Esophagus (tissue), 2 donors: ENCODE measurements around the gene MOGAT1. TPM values are rescaled to one million over a fixed set of nuclear protein-coding genes. Genes with fewer than 3 reads are reported as not detected.
"Not testable (repeated sequence)": the region's sequence is repeated elsewhere in the genome, so short reads cannot be mapped to it uniquely, and the experiment has no call there.

Experiments
- H3K27ac ChIP-seq, 2 donors: one replicate each; pipeline ENCODE4 v1.5.1; 2013; ENCODE audit warnings: low read depth in 2 of 2, mild to moderate bottlenecking in 2 of 2, inconsistent platforms in 1 of 2, low read length in 1 of 2, moderate library complexity in 1 of 2
- H3K27me3 ChIP-seq, 2 donors: one replicate each; pipeline ENCODE4 v1.6.1; 2013; ENCODE audit warnings: low read length in 2 of 2, control low read depth in 1 of 2, mild to moderate bottlenecking in 1 of 2; ENCODE audit not compliant: insufficient read depth in 2 of 2, control insufficient read depth in 1 of 2
- H3K36me3 ChIP-seq, 2 donors: one replicate each; pipeline ENCODE4 v1.6.1; 2013; ENCODE audit warnings: low read length in 1 of 2; ENCODE audit not compliant: control insufficient read depth in 2 of 2, insufficient read depth in 2 of 2
- H3K4me1 ChIP-seq, 2 donors: one replicate each; pipeline ENCODE4 v1.6.1; 2013; ENCODE audit warnings: low read length in 1 of 2; ENCODE audit not compliant: control insufficient read depth in 2 of 2, insufficient read depth in 2 of 2
- H3K4me3 ChIP-seq, 2 donors: one replicate each; pipeline ENCODE4 v1.5.1; 2013; ENCODE audit warnings: low read length in 2 of 2, mild to moderate bottlenecking in 2 of 2, low read depth in 1 of 2, moderate library complexity in 1 of 2
- H3K9me3 ChIP-seq, 2 donors: one replicate each; pipeline ENCODE4 v1.6.1; 2013; ENCODE audit warnings: mild to moderate bottlenecking in 2 of 2, low read depth in 1 of 2, low read length in 1 of 2, moderate library complexity in 1 of 2; ENCODE audit not compliant: control insufficient read depth in 2 of 2, insufficient read depth in 1 of 2
- WGBS, 2 donors: extraction: QIAGEN DNeasy Blood & Tissue Kit; methylation state at CpG; one replicate each; pipeline ENCODE4 v1.1.7; 2013; 5-methylcytosine and 5-hydroxymethylcytosine counted together
- polyA plus RNA-seq, 2 donors: library from polyadenylated mRNA; stranded (reverse); fragments of 200-250 nt; gene quantifications; one replicate each; pipeline ENCODE4 v1.2.3, GENCODE V29; 2013
- donor health status: healthy with polysubstance abuse.
- donor health status: Bipolar disorder and iron deficiency.

The MOGAT1 gene
- polyA plus RNA-seq, 2 donors: 0.05 TPM; not detected in 1

DNA sequence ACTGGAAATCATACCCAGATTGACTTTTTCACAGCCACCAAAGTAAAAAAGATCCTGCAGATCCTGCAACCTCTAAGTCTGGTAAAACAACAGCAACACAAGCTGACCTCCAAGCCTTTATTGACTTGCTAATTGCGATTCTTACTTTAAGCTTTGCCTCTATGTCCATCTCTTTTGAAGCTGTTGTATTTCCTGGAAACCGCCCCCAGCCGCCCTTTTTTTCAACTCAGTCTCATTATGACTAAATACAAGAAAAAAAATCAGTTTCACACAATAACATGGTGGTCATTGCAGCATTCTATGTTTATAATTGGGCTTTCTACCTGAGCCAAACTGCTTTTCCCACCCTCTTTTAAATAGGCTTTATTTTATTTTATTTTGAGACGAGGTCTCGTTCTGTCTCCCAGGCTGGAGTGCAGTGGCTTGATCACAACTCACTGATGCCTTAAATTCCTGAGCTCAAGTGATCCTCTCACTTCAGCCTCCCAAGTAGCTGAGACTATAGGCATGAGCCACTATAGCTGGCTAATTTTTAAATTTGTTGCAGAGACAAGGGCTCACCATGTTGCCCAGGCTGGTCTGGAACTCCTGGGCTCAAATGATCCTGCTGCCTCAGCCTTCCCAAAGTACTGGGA lies 76.2 kb downstream of the MOGAT1 start:
- no peaks in the 10 kb centered on the region for H3K9me3 ChIP-seq
- H3K27ac ChIP-seq: no peak overlapping the region
- H3K36me3 ChIP-seq: no peaks in the 10 kb centered on the region
- H3K27me3 ChIP-seq: no peaks in the 10 kb centered on the region
- H3K4me3 ChIP-seq: no peak overlapping the region
- 73 to 78% methylated on average over 5 of the region's 5 CpGs for WGBS, 2 donors
- H3K4me1 ChIP-seq: no peaks in the 10 kb centered on the region

DNA sequence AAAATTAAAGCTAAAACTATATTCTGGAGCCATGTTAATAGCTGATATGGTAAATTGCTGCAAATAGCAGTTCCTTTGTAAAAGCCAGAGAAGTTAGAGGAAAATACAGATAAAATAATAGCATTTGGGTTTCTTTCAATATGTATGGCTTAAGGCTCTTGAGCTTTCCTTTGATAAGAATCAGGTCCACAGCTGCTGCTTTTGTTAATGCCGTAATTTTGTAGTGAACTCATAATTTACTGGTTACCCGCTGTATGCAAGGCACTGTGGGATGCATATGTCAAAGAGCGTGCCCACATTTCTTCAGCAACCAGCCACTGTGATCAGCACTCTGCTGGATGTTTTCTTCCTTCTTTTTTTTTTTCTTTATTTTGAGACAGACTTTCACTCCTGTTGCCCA lies 79.1 kb downstream of the MOGAT1 start:
- Histone ChIP-seq H3K27me3 (no peaks in the 10 kb centered on the region), H3K27ac (no peak overlapping the region), H3K9me3 (no peaks in the 10 kb centered on the region), H3K36me3 (no peaks in the 10 kb centered on the region), H3K4me1 (no peaks in the 10 kb centered on the region), H3K4me3 (no peak overlapping the region)
- 93 to 94% methylated on average over 3 of the region's 3 CpGs for WGBS, 2 donors

- H3K27ac ChIP-seq: no peak overlapping the region
- H3K36me3 ChIP-seq: no peaks in the 10 kb centered on the region
- WGBS, 2 donors: 89 to 90% methylated on average over 7 of the region's 7 CpGs
- H3K4me3 ChIP-seq: no peak overlapping the region
- no peaks in the 10 kb centered on the region for H3K4me1 ChIP-seq
- no peaks in the 10 kb centered on the region for H3K9me3 ChIP-seq
- H3K27me3 ChIP-seq: no peaks in the 10 kb centered on the region
Observed at GRCh38 chr2:222751238-222751637, 79.8 kb downstream of the MOGAT1 start.

DNA sequence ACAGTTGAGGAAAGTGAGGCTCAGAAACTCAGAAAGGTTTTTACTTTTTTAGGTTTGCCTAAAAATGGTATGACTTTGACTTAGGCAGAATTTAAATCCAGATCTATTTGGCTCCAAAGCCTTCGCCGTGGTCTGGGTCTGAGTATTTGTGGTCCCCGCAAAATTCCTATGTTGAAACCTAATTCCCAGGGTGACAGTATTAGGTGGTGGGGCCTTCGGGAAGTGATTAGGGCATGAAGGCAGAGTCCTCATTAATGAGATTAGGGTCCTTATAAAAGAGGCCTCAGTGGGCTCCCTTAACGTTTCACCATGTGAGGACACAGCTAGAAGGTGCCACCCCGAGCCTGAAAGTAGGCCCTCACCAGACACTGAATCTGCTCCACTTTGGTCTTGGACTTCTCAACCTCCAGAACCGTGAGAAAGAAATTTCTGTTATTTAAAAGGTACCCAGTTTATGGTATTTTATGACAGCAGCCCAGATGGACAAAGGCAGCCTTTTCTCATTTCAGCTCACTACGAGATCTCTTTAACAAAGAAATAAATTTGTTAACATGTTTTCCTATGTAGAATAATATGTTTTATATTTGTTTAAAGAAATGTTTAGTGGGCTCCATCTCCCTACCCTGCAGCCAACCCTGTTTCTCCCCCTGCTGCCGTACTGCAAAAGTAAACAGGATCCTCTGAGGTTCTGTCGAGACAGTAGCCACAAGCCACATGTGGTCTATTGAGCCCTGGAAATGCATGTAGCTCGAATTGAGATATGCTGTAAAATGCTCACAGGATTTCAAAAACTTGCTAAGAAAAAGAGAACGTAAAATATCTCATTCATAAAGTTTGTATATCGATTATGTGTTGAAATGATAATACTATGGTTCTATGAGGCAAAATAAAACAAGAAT lies 80.6 kb downstream of the MOGAT1 start:
- Histone ChIP-seq H3K9me3 (no peaks in the 10 kb centered on the region), H3K4me3 (no peak overlapping the region), H3K4me1 (no peaks in the 10 kb centered on the region), H3K27ac (no peak overlapping the region), H3K27me3 (no peaks in the 10 kb centered on the region), H3K36me3 (no peaks in the 10 kb centered on the region)
- 82 to 83% methylated on average over 13 of the region's 13 CpGs for WGBS, 2 donors

DNA sequence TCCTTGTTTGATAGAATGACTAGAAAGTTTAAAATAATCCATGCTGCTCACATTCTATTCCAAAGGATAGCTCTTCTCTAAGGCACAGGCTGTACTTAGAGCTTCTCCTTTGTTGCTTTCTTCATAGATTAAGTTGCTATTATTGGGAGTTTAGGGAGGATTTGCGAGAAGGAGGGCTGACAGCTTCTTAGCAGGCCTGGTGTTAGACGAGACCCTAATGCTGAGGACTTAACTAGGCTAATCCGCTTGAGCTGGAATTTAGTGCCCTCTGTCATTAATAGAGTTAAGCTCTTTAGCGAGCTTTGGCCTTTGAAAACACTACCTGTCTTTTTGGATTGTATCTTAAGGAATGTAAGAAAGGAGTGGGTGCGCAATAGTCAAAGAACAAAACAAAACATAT lies 81.3 kb downstream of the MOGAT1 start:
- Histone ChIP-seq H3K4me1 (no peaks in the 10 kb centered on the region), H3K36me3 (no peaks in the 10 kb centered on the region), H3K27ac (no peak overlapping the region), H3K27me3 (no peaks in the 10 kb centered on the region), H3K9me3 (no peaks in the 10 kb centered on the region), H3K4me3 (no peak overlapping the region)
- WGBS, 2 donors: 75 to 82% methylated on average over 5 of the region's 5 CpGs

GRCh38 chr2:222753251-222753824 lies 81.9 kb downstream of the MOGAT1 start:
- no peaks in the 10 kb centered on the region for H3K27me3 ChIP-seq
- H3K27ac ChIP-seq: peak overlapping the region in 1 of 2 donors; percentile 6
- H3K36me3 ChIP-seq: no peaks in the 10 kb centered on the region
- no peak overlapping the region for H3K4me3 ChIP-seq
- 29 to 41% methylated on average over 2 of the region's 2 CpGs for WGBS, 2 donors
- no peaks in the 10 kb centered on the region for H3K4me1 ChIP-seq
- no peaks in the 10 kb centered on the region for H3K9me3 ChIP-seq

GRCh38 chr2:222754324-222754930 lies 83.0 kb downstream of the MOGAT1 start:
- Histone ChIP-seq H3K4me3 (no peak overlapping the region), H3K9me3 (no peaks in the 10 kb centered on the region), H3K4me1 (no peaks in the 10 kb centered on the region), H3K36me3 (no peaks in the 10 kb centered on the region), H3K27ac (no peak overlapping the region), H3K27me3 (no peaks in the 10 kb centered on the region)
- 80 to 85% methylated on average over 1 of the region's 1 CpG for WGBS, 2 donors

DNA sequence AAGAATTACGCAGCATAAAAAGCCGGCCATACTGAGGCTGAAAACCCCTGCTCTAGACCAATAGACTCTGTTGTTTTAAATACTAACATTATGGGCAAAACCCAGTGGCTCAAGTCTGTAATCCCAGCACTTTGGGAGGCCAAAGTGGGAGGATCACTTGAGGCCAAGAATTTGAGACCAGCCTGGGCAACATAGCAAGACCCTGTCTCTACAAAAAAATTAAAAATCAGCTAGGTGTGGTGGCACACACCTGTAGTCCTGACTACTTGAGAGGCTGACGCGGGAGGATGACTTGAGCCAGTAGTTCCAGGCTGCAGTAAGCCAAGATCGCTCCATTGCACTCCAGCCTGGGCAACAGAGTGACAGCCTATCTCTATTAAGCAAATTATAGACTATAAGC lies 84.1 kb downstream of the MOGAT1 start:
- H3K4me3 ChIP-seq, H3K9me3 ChIP-seq, H3K4me1 ChIP-seq, H3K36me3 ChIP-seq, H3K27me3 ChIP-seq, H3K27ac ChIP-seq: not testable (repeated sequence)
- 77 to 93% methylated on average over 5 of the region's 5 CpGs for WGBS, 2 donors

- no peak overlapping the region for H3K27ac ChIP-seq
- no peaks in the 10 kb centered on the region for H3K4me1 ChIP-seq
- H3K36me3 ChIP-seq: no peaks in the 10 kb centered on the region
- no peaks in the 10 kb centered on the region for H3K27me3 ChIP-seq
- no peak overlapping the region for H3K4me3 ChIP-seq
- WGBS, 2 donors: 35 to 71% methylated on average over 3 of the region's 3 CpGs
- H3K9me3 ChIP-seq: no peaks in the 10 kb centered on the region
Observed at GRCh38 chr2:222756362-222756831, 84.9 kb downstream of the MOGAT1 start.
